GM04503 (cell line): ENCODE measurements around the gene MMP25.
"Not testable (repeated sequence)": the region's sequence is repeated elsewhere in the genome, so short reads cannot be mapped to it uniquely, and the experiment has no call there.

Experiments used
- DNase-seq: peaks from one replicate; pipeline ENCODE4 v3.0.0-alpha.2; 2012; ENCODE audit warnings: low read depth

The MMP25 gene

GRCh38 chr16:3073448-3073847 is 27.1 kb downstream of the MMP25 start:
- DNase-seq = no peak

GRCh38 chr16:3074860-3075522 is 28.6 kb downstream of the MMP25 start:
- DNase-seq = no peak

GRCh38 chr16:3075523-3075915 is 29.2 kb downstream of the MMP25 start:
- DNase-seq = no peak

- DNase-seq = not testable (repeated sequence)
Measured at GRCh38 chr16:3075946-3076345, 29.6 kb downstream of the MMP25 start.

- no peak for DNase-seq
Measured at GRCh38 chr16:3076577-3076976, 30.2 kb downstream of the MMP25 start.

- no peak for DNase-seq
Measured at GRCh38 chr16:3080024-3080423, 33.7 kb downstream of the MMP25 start.

GRCh38 chr16:3081957-3082356 is 35.6 kb downstream of the MMP25 start:
- not testable (repeated sequence) for DNase-seq

GRCh38 chr16:3083408-3083807 is 37.0 kb downstream of the MMP25 start:
- not testable (repeated sequence) for DNase-seq

- no peak for DNase-seq
Measured at GRCh38 chr16:3084491-3084890, 38.1 kb downstream of the MMP25 start.

- DNase-seq = no peak
Measured at GRCh38 chr16:3084969-3085670, 38.8 kb downstream of the MMP25 start.

GRCh38 chr16:3085868-3086595 is 39.7 kb downstream of the MMP25 start:
- DNase-seq = no peak

GRCh38 chr16:3086596-3087242 is 40.4 kb downstream of the MMP25 start:
- DNase-seq = no peak

- DNase-seq = no peak
Measured at GRCh38 chr16:3087243-3088235, 41.2 kb downstream of the MMP25 start.

GRCh38 chr16:3088450-3088849 is 42.1 kb downstream of the MMP25 start:
- DNase-seq = no peak

GRCh38 chr16:3088925-3089716 is 42.8 kb downstream of the MMP25 start:
- DNase-seq = no peak

GRCh38 chr16:3089717-3090592 is 43.6 kb downstream of the MMP25 start:
- no peak for DNase-seq

- no peak for DNase-seq
Measured at GRCh38 chr16:3091551-3091950, 45.2 kb downstream of the MMP25 start.

GRCh38 chr16:3092501-3092941 is 46.2 kb downstream of the MMP25 start:
- no peak for DNase-seq

- no peak for DNase-seq
Measured at GRCh38 chr16:3094289-3095027, 48.1 kb downstream of the MMP25 start.
